GM12874 (cell line): ENCODE measurements around the gene NXN.

Source experiments
- CTCF ChIP-seq: IDR thresholded peaks from 2 replicates; pipeline ENCODE4 v1.5.1; 2011; ENCODE audit warnings: low read depth, mild to moderate bottlenecking, control low read depth, low read length, moderate library complexity; ENCODE audit not compliant: insufficient read depth

The NXN gene

GRCh38 chr17:826778-827177, 152.8 kb downstream of the NXN start:
- no peak for TF ChIP-seq CTCF

GRCh38 chr17:825216-825615, 154.4 kb downstream of the NXN start:
- TF ChIP-seq CTCF = no peak

GRCh38 chr17:824378-824777, 155.2 kb downstream of the NXN start:
- no peak for TF ChIP-seq CTCF

GRCh38 chr17:823501-823902, 156.1 kb downstream of the NXN start:
- TF ChIP-seq CTCF = no peak

- TF ChIP-seq CTCF = no peak
These were observed 160.3 kb downstream of the NXN start for GRCh38 chr17:819251-819650.

- no peak for TF ChIP-seq CTCF
These were observed 165.2 kb downstream of the NXN start for GRCh38 chr17:814371-814770.

GRCh38 chr17:812638-813204, 166.9 kb downstream of the NXN start:
- no peak for TF ChIP-seq CTCF
